LNCAP (cell line): ENCODE results near the gene ATF7IP2.

Experiments
- CTCF ChIP-seq: fragments of 450-650 bp; IDR thresholded peaks from 2 replicates; pipeline ENCODE4 v1.5.1; 2017; ENCODE audit warnings: mild to moderate bottlenecking

ATF7IP2 gene

GRCh38 chr16:10480151-10480550, 94.3 kb downstream of the ATF7IP2 start:
- TF ChIP-seq CTCF: no peak

- TF ChIP-seq CTCF: no peak
Measured at GRCh38 chr16:10485159-10485558, 99.3 kb downstream of the ATF7IP2 start.

DNA sequence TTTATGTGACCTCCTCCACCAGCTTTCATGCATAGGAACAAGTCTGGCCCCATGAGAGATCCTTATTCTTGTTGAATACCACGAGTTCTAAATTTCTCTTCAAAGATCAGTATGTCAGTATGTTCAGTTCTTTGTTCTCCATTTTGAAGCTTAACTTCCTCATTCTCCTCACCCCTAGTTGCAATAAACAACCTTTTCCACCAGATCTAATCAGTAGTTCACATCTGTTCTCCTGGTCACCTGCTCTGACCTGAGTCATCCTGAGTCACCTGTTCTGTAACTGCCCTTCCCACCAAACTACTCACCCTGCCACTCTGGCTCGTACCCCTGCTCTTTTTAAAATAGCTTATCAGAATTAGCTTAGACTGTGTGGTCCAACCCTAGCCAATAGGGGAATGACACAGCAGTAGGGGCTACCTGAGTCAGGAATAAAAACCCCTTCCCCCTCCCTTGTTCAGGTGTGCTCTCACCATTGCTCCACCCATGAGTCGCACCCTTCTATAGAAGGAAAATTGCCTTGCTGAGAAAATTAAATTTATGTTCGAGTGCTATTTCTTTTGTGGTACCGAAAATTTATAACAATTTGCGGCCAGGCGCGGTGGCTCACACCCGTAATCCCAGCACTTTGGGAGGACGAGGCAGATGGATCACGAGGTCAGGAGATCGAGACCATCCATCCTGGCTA, 100.0 kb downstream of the ATF7IP2 start:
- no peak for TF ChIP-seq CTCF

DNA sequence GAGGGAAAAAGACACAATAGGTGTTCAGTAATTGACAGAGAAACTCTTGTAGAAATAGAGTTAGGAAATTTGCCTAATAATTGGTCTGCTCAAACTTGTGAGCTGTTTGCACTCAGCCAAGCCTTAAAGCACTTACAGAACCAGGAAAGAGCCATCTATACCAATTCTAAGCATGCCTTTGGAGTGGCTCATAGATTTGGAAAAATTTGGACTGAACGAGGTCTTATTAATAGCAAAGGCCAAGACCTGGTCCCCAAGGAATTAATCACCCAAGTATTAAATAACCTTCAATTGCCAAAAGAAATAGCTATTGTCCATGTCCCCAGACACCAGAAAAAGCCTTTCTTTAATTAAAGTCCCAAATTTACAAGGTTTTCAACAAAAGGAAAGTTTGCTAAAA, 104.3 kb downstream of the ATF7IP2 start:
- TF ChIP-seq CTCF: no peak

DNA sequence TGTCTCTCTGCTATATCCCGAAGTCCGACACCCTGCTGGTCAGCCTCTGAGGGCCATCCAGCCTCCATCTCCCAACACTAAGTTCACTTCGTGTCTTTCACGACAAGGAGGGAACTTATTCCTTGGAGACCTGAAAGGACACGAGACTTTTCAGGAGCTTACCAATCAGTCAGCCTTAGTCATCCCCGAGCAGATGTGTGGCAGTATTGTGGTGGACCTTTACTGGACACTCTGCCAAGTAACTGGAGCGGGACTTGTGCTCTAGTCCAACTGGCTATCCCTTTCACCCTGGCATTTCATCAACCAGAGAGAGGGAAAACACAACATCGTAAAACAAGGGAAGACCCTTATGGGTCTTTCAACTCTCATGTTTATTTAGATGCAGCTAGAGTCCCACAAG, 107.4 kb downstream of the ATF7IP2 start:
- TF ChIP-seq CTCF: no peak

GRCh38 chr16:10494343-10495030, 108.6 kb downstream of the ATF7IP2 start:
- TF ChIP-seq CTCF: no peak

DNA sequence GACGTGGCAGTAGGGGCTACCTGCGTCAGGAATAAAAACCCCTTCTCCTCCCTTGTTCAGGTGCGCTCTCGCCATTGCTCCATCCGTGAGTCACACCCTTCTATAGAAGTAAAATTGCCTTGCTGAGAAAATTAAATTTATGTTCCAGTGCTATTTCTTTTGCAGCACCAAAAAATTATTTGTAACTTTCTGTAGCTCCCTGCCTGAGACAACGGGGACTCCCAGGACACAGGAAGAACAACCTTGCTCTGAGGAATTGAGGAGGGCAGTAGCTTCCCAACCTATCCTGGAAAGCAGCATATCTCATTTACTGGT, 109.1 kb downstream of the ATF7IP2 start:
- no peak for TF ChIP-seq CTCF
